Embryonic facial prominence (tissue), 1 donor: ENCODE data around the gene E2F6.

Source experiments
- DNase-seq: peaks from one replicate; pipeline ENCODE4 v3.0.0-alpha.2; 2016; ENCODE audit errors: extremely low spot score

E2F6 gene

DNA sequence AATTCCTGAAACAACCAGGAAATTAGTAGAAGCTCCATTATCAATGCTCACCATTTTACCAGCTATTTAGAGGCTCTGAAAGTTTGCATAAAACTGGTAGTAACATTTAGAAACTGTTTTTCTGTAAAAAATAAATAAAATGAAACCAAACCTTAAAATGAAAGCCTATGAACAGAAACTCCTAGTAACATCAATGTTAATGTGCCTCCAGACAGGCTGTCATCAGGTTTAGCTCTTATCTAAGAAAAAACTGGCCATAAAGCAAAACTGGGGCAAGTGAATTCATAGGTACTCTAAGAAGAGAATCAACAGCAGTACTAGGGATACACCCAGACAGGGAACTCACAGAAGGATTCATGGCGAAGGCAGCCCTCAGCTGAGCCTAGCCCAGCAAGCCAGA lies 8.0 kb downstream of the E2F6 start:
- no peak for DNase-seq

DNA sequence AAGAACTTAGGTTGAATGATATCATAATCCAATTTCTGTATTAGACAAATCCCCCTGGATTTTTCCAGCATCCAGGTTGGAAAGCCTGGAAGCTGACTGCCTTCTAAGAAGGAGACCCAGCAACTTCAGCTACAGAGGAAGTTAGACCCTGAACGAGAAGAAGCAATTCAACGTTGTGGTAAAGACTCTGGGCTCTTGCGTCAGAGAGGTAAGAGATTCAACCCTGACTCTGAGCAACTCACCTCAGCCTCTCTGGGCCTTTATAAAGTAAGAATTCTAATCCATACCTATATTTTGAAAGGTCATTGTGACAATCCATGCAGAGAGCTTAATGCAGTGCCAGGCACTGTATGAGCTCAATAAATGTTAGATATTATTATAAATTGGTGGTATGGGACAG lies 9.7 kb downstream of the E2F6 start:
- no peak for DNase-seq

DNA sequence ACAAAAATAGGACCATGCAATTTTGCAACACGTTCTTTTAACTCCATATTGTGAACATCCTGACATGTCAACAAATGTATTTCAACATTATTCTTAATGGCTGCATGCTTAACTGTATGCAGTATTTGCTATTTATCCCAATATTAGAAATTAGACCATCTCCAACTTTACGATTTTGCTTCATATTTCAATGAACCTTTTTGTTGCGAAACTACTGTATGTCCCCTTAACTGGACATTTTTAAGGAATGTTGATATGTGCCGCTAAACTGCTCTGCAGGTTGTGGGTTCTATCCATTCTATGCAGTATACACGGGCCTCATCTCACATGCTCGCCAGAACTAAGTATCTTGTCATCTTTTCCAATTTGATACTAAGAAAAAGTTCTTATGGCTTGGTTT lies 11.1 kb downstream of the E2F6 start:
- DNase-seq, result no peak

- no peak for DNase-seq
These were observed 15.2 kb downstream of the E2F6 start for GRCh38 chr2:11450791-11451190.

- DNase-seq, result no peak
These were observed 19.2 kb downstream of the E2F6 start for GRCh38 chr2:11446733-11447248.

DNA sequence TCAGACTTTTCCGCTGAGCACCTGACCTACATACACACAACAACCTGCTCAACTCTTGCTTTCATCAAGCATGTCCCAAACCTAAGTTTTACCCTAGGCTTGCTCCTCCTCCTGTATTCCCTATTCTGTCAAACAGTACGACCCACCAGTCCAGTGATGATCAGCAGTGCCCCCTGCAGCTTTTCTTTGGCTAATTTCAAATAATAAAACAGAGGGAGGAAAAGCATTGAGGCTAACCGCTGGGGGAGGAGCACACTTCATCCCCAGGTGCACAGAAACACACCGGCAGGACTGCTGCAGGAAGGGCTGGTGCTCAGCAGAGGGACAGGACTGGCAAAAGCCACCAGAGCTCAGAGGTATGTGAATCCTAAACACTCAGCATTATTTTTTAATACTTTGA lies 21.2 kb downstream of the E2F6 start:
- DNase-seq, result no peak

- no peak for DNase-seq
These were observed 27.3 kb downstream of the E2F6 start for GRCh38 chr2:11438555-11439080.

GRCh38 chr2:11437602-11438001 lies 28.4 kb downstream of the E2F6 start:
- DNase-seq, result no peak

DNA sequence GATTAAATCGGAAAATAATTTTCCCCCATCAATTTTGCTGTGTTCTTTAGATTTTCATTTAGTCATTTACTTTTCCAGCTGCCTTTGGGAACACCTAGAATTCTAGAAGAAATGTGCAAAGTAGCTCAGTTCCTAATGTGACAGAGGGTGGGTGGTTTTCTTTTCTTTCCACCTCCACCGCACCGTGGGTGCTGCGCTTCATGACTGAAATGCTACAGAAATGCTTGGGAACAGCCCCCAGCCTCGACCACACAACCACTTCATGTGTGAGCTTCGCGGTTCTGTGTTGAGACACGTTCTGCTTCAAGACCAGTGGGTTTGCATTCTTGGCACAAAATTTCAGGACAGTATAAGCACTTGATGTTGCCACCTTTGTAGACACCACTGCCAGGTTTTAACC lies 30.9 kb downstream of the E2F6 start:
- DNase-seq, result no peak

- DNase-seq, result no peak
These were observed 31.5 kb downstream of the E2F6 start for GRCh38 chr2:11434443-11434842.

DNA sequence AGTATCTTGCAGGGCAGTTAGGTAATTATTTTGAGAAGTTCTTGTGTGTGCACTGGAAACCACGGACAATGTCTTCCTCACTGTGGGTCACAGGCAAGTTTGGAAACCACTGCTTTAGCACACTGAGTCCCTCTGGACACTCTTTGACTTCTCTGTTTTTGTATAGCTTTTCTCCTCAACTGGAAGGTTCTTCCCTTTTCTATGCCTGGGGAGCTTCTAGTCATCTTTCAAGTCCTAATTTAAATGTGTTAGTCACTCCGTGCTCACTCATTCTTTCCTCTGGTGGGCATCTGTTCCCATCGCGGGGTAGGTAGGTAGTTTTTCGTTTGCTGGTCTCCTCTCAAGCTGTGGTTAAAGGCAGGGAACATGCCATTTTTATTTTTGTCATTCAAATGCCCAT lies 32.1 kb downstream of the E2F6 start:
- no peak for DNase-seq

GRCh38 chr2:11430729-11431128 lies 35.2 kb downstream of the E2F6 start:
- no peak for DNase-seq

GRCh38 chr2:11427224-11427623 lies 38.7 kb downstream of the E2F6 start:
- no peak for DNase-seq

- no peak for DNase-seq
These were observed 43.0 kb downstream of the E2F6 start for GRCh38 chr2:11422901-11423435.

- no peak for DNase-seq
These were observed 43.5 kb downstream of the E2F6 start for GRCh38 chr2:11422491-11422865.

DNA sequence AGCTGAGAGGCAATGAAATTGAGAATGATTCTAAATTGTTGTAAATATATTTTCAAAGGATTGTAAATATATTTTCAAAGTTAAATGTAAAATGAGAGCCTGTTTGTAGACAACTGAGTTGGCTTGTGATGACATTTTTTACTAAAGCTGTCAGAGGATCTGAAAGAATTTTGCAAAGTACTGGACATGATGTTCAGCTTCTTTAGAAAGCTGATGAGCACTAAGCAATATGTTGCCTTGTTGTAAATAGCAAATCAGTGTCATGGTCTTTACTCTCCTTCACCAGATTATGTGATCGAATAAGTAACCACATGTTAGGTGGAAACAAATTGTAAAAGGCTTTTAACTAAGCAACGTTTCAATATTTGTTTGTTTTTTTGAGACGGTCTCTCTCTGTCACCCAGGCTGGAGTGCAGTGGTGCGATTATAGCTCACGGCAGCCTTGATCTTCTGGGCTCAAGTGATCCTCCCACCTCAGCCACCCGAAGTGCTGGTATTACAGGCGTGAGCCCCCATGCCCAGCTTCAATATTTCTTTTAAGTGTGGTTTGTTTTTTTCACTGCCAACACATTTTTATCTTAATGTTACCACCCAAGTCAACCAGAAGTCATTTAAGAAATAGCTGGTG lies 44.0 kb downstream of the E2F6 start:
- DNase-seq, result no peak

- DNase-seq, result no peak
These were observed 45.3 kb downstream of the E2F6 start for GRCh38 chr2:11420671-11421070.

DNA sequence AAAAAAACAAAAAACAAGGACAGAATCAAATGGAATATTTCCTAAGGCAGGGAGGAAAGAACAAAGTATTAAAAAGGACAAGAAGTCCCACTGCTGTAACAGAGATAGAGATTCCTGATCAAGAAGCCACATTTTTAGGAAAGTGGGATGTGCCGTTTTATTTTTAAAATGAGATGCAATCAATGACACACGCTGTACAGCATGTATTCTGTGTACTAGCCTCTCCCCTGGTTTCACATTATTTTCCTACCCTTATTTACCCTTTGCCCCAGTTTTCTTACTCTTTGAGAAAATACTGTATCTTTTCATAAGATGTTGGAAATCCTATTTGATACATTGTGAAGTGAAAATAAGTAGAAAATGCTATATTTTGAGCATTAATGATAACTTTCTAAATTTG lies 45.8 kb downstream of the E2F6 start:
- DNase-seq, result no peak

GRCh38 chr2:11419781-11420180 lies 46.2 kb downstream of the E2F6 start:
- DNase-seq, result no peak

GRCh38 chr2:11417946-11418585 lies 47.9 kb downstream of the E2F6 start:
- DNase-seq, result no peak

DNA sequence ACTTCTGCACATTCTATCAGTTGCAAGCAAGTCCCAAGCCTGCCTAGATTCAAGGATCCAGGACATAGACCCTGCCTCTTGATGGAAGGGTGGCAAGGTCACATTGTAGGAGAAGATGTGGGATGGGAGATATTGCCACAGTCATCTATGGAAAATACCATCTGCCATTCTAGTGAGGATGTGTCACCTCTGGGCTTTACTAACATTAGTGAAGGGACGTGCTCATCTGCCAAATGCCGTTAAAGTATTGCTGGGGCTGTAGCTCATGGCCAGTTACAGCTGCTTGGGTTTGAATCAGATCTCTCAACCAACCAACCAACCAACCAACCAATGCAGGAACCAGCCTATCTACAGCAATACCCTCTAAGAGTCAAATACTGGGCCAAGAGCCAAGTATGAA lies 49.0 kb downstream of the E2F6 start:
- no peak for DNase-seq

- DNase-seq, result no peak
These were observed 49.8 kb downstream of the E2F6 start for GRCh38 chr2:11416186-11416585.
